ENCODE results near the gene PKN2.

PKN2 gene

DNA sequence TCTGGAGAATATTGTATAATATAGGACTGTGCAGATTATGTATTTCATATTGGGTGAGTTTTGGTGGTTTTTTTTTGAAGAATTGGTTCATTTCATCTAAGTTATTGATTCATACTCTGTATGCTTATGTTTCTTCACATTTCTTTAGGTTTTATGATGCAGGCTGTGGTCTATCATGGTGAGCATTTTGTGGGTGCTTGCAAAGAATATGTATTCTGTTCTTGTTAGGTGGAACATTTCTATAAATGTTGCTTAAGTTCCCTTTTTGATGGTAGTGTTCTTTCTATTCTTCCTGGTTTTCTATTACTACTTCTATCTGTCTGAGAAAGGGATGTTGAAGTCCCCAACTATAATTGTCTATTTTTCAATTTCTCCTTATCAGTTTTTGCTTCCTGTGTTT is 42.6 kb downstream of the PKN2 start:
- H3K27ac Mint-ChIP-seq (ENCODE audit: low read depth): peak overlapping the region; percentile 45
- no peaks in the 10 kb centered on the region for H3K27me3 Mint-ChIP-seq
- H3K4me1 Mint-ChIP-seq: peaks cover 60% of the 10 kb centered on the region
- DNase-seq (ENCODE audit: low spot score in 2 of 2): no peak
- H3K4me3 Mint-ChIP-seq: no peak overlapping the region
- no peak for ATAC-seq (replicated peaks; ENCODE audit: extremely low read depth, poor library complexity, severe bottlenecking)
- H3K36me3 Mint-ChIP-seq (ENCODE audit: insufficient read depth): peaks cover 12% of the 10 kb centered on the region
- no peaks in the 10 kb centered on the region for H3K9me3 Mint-ChIP-seq

GRCh38 chr1:88727205-88727604 is 43.1 kb downstream of the PKN2 start:
- ATAC-seq (replicated peaks; ENCODE audit: extremely low read depth, poor library complexity, severe bottlenecking) (no peak), DNase-seq (ENCODE audit: low spot score in 2 of 2) (no peak)
- no peaks in the 10 kb centered on the region for H3K27me3 Mint-ChIP-seq
- peaks cover 57% of the 10 kb centered on the region for H3K4me1 Mint-ChIP-seq
- no peaks in the 10 kb centered on the region for H3K9me3 Mint-ChIP-seq
- peaks cover 12% of the 10 kb centered on the region for H3K36me3 Mint-ChIP-seq (ENCODE audit: insufficient read depth)
- H3K4me3 Mint-ChIP-seq: no peak overlapping the region
- peak overlapping the region; percentile 45 for H3K27ac Mint-ChIP-seq (ENCODE audit: low read depth)

DNA sequence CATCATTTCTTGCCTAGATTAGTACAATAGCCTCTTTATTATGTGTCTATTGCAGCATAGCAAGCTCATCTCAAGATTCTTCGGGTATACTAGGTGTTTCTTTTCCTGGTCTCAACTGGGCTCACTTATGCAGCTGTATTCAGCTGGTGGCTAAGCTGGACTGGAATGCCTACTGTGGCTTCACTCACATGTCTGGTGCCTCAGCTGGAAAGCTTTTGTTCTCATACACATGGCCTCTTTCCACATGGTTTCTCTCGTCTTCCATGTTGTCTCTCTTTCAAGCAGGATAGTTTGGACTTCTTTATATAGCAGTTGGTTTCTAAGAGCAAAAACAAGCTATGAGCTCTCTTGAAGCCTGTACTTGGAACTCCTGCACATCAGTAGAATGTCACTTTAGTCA is 45.2 kb downstream of the PKN2 start:
- Mint-ChIP-seq H3K4me3 (no peak overlapping the region), H3K4me1 (peaks cover 49% of the 10 kb centered on the region), H3K9me3 (no peaks in the 10 kb centered on the region)

GRCh38 chr1:88730132-88730675 is 46.1 kb downstream of the PKN2 start:
- no peaks in the 10 kb centered on the region for H3K27me3 Mint-ChIP-seq
- DNase-seq (ENCODE audit: low spot score in 2 of 2): no peak
- ATAC-seq (replicated peaks; ENCODE audit: extremely low read depth, poor library complexity, severe bottlenecking): no peak
- H3K4me1 Mint-ChIP-seq: peaks cover 44% of the 10 kb centered on the region
- H3K27ac Mint-ChIP-seq (ENCODE audit: low read depth): no peak overlapping the region
- peaks cover 10% of the 10 kb centered on the region for H3K36me3 Mint-ChIP-seq (ENCODE audit: insufficient read depth)
- H3K4me3 Mint-ChIP-seq: no peak overlapping the region
- H3K9me3 Mint-ChIP-seq: no peaks in the 10 kb centered on the region

More for the DNA sequence above, 45.2 kb downstream of the PKN2 start:
- DNase-seq (ENCODE audit: low spot score in 2 of 2) (no peak), ATAC-seq (replicated peaks; ENCODE audit: extremely low read depth, poor library complexity, severe bottlenecking) (no peak)
- Mint-ChIP-seq H3K27me3 (no peaks in the 10 kb centered on the region), H3K36me3 (ENCODE audit: insufficient read depth) (peaks cover 10% of the 10 kb centered on the region), H3K27ac (ENCODE audit: low read depth) (no peak overlapping the region)

GRCh38 chr1:88730995-88731394 is 46.9 kb downstream of the PKN2 start:
- peaks cover 10% of the 10 kb centered on the region for H3K36me3 Mint-ChIP-seq (ENCODE audit: insufficient read depth)
- no peak overlapping the region for H3K27ac Mint-ChIP-seq (ENCODE audit: low read depth)
- ATAC-seq (replicated peaks; ENCODE audit: extremely low read depth, poor library complexity, severe bottlenecking) (no peak), DNase-seq (ENCODE audit: low spot score in 2 of 2) (no peak)
- no peaks in the 10 kb centered on the region for H3K27me3 Mint-ChIP-seq
- no peak overlapping the region for H3K4me3 Mint-ChIP-seq
- H3K9me3 Mint-ChIP-seq: peaks cover 6% of the 10 kb centered on the region
- peaks cover 38% of the 10 kb centered on the region for H3K4me1 Mint-ChIP-seq

GRCh38 chr1:88731475-88732269 is 47.6 kb downstream of the PKN2 start:
- no peaks in the 10 kb centered on the region for H3K27me3 Mint-ChIP-seq
- no peak overlapping the region for H3K4me3 Mint-ChIP-seq
- ATAC-seq (replicated peaks; ENCODE audit: extremely low read depth, poor library complexity, severe bottlenecking): no peak
- peaks cover 10% of the 10 kb centered on the region for H3K36me3 Mint-ChIP-seq (ENCODE audit: insufficient read depth)
- H3K4me1 Mint-ChIP-seq: peaks cover 31% of the 10 kb centered on the region
- DNase-seq (ENCODE audit: low spot score in 2 of 2): no peak
- peaks cover 7% of the 10 kb centered on the region for H3K9me3 Mint-ChIP-seq
- no peak overlapping the region for H3K27ac Mint-ChIP-seq (ENCODE audit: low read depth)

DNA sequence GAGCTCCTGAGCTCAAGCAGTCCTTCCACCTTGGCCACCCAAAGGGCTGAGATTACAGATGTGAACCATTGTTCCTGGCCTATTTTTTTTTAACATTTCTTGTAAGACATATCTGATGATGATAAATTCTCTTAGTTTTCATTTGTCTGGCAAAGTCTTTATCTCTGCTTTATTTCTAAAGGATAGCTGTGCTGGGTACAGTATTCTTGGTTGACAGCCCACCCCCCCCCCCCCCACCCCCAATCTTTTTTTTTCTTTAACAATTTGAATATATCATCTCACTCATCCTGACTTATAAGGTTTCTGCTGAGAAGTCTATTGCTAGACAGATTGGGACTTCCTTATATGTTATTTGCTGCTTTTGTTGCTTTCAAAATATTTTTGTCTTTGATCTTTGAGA is 51.3 kb downstream of the PKN2 start:
- Mint-ChIP-seq H3K4me1 (peaks cover 25% of the 10 kb centered on the region), H3K27me3 (no peaks in the 10 kb centered on the region), H3K36me3 (ENCODE audit: insufficient read depth) (peaks cover 5% of the 10 kb centered on the region), H3K4me3 (no peak overlapping the region), H3K27ac (ENCODE audit: low read depth) (no peak overlapping the region), H3K9me3 (peaks cover 7% of the 10 kb centered on the region)
- DNase-seq (ENCODE audit: low spot score in 2 of 2) (no peak), ATAC-seq (replicated peaks; ENCODE audit: extremely low read depth, poor library complexity, severe bottlenecking) (no peak)

DNA sequence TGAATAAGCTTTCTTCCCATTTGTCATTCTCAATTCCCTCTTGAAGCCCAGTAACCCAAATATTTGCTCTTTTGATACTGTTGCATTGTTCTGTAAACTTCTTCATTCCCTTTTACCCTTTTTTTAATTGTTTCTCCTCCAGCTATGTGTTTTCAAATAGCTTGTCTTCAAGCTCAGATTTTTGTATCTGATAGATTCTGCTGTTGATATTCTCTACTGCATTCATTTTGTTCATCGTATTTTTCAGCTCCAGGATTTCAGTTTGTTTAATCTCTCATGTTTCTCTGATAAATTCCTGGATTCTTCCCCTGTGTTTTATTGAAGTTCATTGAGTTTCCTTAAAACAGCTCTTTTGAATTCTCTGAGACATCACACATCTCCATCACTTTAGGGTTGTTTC is 51.8 kb downstream of the PKN2 start:
- ATAC-seq (replicated peaks; ENCODE audit: extremely low read depth, poor library complexity, severe bottlenecking) (no peak), DNase-seq (ENCODE audit: low spot score in 2 of 2) (no peak)
- Mint-ChIP-seq H3K4me1 (peaks cover 22% of the 10 kb centered on the region), H3K4me3 (no peak overlapping the region), H3K9me3 (peaks cover 7% of the 10 kb centered on the region), H3K27ac (ENCODE audit: low read depth) (no peak overlapping the region), H3K36me3 (ENCODE audit: insufficient read depth) (peaks cover 5% of the 10 kb centered on the region), H3K27me3 (no peaks in the 10 kb centered on the region)

DNA sequence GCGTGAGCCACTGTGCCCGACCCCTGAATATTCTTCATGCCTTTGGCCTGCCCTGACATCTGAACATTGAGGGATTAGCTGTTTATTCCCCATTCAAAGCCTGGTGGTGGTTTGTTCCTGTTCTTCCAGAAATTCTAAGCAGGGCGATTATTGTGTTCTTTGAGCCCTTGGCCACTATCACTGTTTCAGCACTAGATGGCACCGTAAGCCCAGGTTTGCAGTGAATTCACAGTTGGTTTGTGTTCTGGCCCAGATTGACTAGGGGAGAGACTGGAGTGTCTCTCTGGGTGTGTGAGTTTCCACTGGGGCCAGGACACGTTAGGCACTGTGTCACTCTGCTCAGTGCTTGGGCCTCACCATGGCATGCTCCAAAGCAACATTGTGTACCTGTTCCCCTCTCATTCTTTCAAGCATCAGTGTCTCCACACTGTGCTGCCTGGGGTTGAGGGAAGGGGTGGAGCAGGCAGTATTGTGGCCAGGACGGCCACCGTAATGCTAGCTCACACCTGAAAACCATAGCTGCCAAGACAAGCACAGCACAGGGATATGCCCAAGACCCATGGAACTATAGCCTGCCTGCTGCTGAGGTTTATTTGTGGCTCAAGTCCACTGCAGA is 52.7 kb downstream of the PKN2 start:
- H3K9me3 Mint-ChIP-seq: peaks cover 7% of the 10 kb centered on the region
- no peak for DNase-seq (ENCODE audit: low spot score in 2 of 2)

GRCh38 chr1:88737338-88737927 is 53.4 kb downstream of the PKN2 start:
- peaks cover 7% of the 10 kb centered on the region for H3K9me3 Mint-ChIP-seq
- H3K36me3 Mint-ChIP-seq (ENCODE audit: insufficient read depth): peaks cover 4% of the 10 kb centered on the region
- no peaks in the 10 kb centered on the region for H3K27me3 Mint-ChIP-seq
- H3K4me1 Mint-ChIP-seq: peaks cover 16% of the 10 kb centered on the region
- DNase-seq (ENCODE audit: low spot score in 2 of 2) (no peak), ATAC-seq (replicated peaks; ENCODE audit: extremely low read depth, poor library complexity, severe bottlenecking) (no peak)
- H3K27ac Mint-ChIP-seq (ENCODE audit: low read depth): no peak overlapping the region
- H3K4me3 Mint-ChIP-seq: no peak overlapping the region

More for the DNA sequence above, 52.7 kb downstream of the PKN2 start:
- H3K27ac Mint-ChIP-seq (ENCODE audit: low read depth): no peak overlapping the region
- no peaks in the 10 kb centered on the region for H3K27me3 Mint-ChIP-seq
- no peak for ATAC-seq (replicated peaks; ENCODE audit: extremely low read depth, poor library complexity, severe bottlenecking)
- no peak overlapping the region for H3K4me3 Mint-ChIP-seq
- H3K36me3 Mint-ChIP-seq (ENCODE audit: insufficient read depth): peaks cover 2% of the 10 kb centered on the region
- peaks cover 16% of the 10 kb centered on the region for H3K4me1 Mint-ChIP-seq

DNA sequence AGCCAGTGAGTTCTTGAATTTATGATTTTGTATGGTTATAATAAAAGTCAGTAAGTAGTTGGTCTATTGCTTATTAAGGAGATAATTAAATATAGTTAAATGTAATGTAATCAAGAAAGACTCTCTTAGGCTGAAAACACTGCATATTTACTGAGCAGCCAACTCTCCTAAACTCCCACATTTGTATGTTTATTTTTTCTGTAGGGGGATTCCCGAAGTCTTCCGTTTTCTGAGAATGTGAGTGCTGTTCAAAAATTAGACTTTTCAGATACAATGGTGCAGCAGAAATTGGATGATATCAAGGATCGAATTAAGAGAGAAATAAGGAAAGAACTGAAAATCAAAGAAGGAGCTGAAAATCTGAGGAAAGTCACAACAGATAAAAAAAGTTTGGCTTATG is 56.7 kb downstream of the PKN2 start:
- no peaks in the 10 kb centered on the region for H3K27me3 Mint-ChIP-seq
- ATAC-seq (replicated peaks; ENCODE audit: extremely low read depth, poor library complexity, severe bottlenecking) (no peak), DNase-seq (ENCODE audit: low spot score in 2 of 2) (no peak)
- peaks cover 17% of the 10 kb centered on the region for H3K36me3 Mint-ChIP-seq (ENCODE audit: insufficient read depth)
- peaks cover 16% of the 10 kb centered on the region for H3K4me1 Mint-ChIP-seq
- no peak overlapping the region for H3K27ac Mint-ChIP-seq (ENCODE audit: low read depth)
- H3K4me3 Mint-ChIP-seq: no peak overlapping the region
- peaks cover 4% of the 10 kb centered on the region for H3K9me3 Mint-ChIP-seq

DNA sequence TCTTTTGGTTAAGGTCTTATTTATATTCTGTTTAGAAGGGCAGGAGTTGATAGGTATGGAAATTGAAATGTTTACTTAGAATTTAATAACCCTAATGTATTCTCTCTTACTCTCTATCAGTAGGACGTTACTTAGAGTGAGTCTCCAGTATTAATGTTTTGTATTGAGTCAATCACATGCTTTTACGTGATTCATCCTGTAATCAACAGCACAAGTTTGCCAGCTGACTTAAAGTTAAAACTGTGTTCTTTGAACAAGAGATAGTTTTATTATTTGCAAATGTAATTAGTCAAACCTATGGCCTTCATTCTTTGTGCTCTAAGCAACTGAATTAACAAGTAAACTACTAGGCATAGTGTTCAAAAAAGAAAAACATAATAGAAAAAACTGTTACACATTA is 57.3 kb downstream of the PKN2 start:
- Mint-ChIP-seq H3K4me3 (no peak overlapping the region), H3K36me3 (ENCODE audit: insufficient read depth) (peaks cover 17% of the 10 kb centered on the region), H3K27ac (ENCODE audit: low read depth) (no peak overlapping the region), H3K9me3 (no peaks in the 10 kb centered on the region), H3K27me3 (no peaks in the 10 kb centered on the region), H3K4me1 (peaks cover 16% of the 10 kb centered on the region)
- DNase-seq (ENCODE audit: low spot score in 2 of 2): no peak
- no peak for ATAC-seq (replicated peaks; ENCODE audit: extremely low read depth, poor library complexity, severe bottlenecking)

DNA sequence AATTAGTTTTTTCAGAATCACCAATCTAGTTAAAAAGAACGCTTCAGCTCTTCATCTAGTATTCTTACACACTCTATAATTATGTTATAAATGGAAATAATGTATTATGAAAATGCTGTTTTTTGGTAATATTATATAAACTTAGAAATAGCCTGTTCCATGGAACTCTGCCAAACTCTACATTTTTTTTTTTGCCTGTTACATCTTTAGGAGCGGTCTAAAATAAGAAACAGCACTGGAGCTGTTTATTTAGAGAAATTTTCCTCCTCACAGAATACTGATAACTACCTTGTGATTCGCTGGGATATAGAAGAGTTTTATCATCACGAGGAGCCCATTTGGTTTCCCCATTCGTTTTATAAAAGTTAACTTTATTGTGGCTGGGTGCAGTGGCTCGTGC is 58.5 kb downstream of the PKN2 start:
- Mint-ChIP-seq H3K36me3 (ENCODE audit: insufficient read depth) (peaks cover 17% of the 10 kb centered on the region), H3K4me3 (no peak overlapping the region), H3K27me3 (no peaks in the 10 kb centered on the region), H3K4me1 (peaks cover 15% of the 10 kb centered on the region), H3K9me3 (no peaks in the 10 kb centered on the region), H3K27ac (ENCODE audit: low read depth) (no peak overlapping the region)
- no peak for DNase-seq (ENCODE audit: low spot score in 2 of 2)
- no peak for ATAC-seq (replicated peaks; ENCODE audit: extremely low read depth, poor library complexity, severe bottlenecking)

Measured in central memory CD8-positive, alpha-beta T cell (primary cell).